ENCODE data around the gene TCF4.

The TCF4 gene

DNA sequence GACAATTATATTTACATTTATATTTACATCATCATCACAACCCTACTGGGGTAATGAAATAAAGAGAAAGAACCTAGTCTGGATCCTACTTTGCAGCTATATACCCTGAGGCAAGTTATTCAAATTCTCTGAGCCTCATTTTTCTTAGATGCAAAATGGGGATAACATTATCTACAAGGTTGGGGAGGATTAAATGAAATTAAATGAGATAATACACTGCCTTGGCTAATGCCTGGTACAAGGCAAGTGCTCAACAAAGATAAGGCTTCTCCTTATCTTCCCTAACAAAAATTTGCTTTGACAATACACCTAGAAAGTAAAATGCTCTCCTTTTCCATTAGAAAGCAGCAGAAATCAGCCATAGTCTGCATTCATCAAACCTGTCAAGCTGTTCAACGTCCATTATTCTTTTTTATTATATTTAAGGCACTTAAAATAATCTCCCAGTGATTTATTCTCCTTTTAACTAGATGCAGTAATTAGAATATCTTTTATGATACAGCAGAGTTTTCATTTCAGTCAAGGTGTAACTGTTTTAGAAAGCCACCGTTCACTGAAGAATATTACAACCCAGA is 44.8 kb downstream of the TCF4 start:
- peak; percentile 24 for DNase-seq

DNA sequence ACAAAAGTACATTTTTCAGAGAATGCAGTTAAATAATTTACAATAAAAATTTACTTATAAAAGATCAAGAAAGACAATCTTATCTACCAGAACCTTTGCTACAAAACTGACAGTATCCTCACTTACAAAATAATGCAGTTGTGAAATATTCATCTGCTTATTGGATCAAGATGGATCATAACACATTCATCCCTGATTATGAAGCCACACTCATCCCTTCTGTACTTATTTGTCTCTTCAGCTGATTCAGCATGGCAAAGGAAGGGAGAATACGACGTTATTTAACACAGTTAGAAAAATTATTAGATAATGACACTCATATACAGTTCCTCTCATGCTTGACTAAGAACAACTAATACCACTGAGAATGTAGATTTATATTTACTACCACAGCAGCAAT is 46.4 kb downstream of the TCF4 start:
- DNase-seq, result no peak

DNA sequence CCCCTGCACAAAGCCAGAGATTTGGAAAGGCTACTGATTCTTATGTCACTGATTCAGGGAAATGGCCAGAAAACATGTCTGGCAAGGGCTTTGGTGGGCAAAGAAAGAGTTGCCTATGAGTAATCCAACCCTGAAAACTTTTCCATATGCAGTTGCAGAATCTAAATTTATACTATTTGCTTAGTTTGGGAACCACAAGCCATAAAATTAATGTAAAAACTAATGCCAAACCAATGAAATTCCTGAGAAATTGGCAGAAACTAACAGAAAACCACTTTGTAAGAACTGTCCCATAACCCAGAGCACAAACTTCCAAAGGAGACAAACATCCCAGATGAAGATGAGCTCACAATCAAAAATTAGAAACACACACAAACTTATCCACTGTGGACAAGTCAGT is 48.8 kb downstream of the TCF4 start:
- DNase-seq, result no peak

DNA sequence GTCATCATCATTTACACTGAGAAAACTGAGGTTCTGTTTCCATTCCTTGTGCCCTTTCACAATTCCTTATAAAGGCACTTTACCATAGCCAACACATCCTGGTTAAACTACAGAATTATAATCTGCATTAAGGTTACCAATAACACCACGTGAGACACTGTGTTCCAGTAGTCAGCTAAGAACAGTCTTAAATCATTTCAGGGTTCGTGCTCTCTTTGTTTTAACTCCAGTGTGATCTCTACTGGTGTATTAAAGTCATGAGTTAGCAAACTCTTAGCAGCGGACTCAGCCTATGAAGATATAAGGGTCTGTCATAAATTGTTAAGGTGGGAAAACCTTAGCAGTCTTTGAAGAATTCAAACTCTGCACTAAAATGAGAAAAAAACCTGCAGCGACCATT is 53.0 kb downstream of the TCF4 start:
- no peak for DNase-seq

DNA sequence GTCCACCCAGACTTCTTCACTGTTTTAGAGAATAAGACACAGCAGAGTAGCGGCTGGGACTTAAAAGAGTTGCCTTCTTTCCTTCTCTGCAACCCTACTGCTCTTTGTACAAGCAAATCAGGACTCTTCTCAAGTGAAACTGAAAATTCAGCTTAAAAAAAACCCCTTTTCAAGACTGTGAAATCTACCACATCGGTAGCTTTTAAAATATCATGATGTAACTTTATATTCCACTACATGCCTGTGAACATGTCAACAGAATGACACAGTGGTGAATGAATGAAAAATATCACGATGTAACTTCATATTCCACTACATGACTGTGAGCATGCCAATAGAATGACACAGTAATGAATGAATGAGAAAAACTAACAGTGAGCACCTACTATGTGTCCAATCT is 53.4 kb downstream of the TCF4 start:
- no peak for DNase-seq

DNA sequence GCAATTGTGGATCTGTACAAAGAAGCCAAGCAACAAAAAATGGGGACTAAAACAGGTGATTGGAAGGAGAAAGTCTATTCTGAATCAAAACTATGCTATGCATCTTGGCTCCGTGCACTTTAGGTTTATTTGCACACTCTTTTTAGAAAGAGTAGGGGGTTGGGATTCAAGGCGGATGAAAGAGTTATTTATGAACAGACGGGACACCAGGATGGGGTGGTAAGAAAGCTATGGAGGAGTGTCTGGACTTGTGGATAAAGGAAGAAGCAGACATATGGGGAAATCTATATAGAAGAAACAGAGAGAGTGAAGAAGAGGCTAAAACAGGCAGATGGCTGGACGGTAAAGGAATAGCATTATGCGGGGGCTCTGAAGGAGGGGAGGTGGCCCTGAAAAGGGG is 57.8 kb downstream of the TCF4 start:
- no peak for DNase-seq

DNA sequence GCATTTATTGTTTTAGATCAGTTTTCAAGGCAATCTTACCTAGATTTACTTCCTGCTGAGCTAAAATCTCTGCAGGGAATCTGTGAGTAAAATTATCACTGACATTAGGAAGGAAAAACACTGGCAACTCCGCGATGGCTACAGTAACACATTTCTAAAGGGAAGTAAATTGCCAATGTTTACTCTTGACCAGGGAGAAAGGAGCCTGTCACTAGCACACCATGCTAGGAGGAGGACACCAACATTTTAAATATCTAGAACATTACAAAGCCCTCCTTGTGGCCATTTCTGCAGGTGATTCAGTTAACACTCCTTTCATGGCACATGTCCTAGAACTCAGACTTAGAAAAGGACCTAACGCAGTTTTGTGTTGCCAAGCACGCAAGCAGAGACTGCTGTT is 58.4 kb downstream of the TCF4 start:
- DNase-seq, result no peak

DNA sequence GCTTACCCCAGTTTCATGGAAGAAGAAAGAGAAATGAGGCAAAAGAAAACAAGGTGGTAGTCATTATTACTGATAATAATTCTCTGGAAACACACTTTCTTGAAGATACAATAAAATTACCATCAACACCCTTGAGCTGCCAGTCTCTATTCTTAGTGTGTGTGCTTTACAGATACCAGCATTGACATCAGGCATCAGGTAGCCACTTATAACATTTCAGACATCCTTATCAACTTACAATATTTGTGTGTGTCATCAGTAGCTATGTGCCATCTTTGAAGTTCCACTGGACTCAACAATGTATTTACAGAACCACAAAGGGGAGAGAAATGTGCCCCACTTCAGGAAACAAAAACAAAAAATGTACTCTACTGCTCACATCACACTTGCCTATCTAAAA is 62.1 kb downstream of the TCF4 start:
- DNase-seq, result peak; percentile 30

DNA sequence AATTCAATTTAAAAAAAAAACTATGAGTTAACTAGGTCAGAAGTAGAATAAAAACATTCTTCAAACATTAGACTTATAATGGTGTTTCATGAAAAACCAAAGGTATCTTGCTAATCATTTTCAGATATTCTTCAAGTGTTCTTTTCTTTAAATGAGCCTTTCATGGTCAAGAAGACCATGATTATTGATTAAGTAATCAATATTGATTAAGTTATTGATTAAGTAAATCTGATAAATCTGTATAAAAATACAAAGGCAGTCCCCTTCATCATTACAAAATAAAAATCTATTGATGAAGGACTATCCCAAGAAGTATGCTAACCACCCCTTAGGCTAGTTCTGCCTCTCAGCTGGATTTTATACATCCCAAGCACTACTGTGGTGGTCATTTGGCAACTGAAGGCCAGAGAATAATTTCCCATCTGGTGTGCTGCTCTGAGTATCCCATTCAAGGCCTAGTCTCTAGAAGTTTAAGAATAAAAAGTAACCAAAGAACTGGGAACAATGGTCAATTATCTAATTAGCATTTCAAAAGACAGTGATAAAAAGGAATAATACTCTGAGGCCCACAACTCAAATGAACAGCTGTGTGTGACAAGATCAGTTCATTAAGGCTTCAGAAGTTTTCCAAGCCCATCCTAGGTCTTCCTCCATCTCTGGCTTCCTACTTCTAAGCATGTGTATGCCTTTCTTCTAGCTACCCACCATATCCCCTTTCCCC is 63.5 kb downstream of the TCF4 start:
- no peak for DNase-seq

DNA sequence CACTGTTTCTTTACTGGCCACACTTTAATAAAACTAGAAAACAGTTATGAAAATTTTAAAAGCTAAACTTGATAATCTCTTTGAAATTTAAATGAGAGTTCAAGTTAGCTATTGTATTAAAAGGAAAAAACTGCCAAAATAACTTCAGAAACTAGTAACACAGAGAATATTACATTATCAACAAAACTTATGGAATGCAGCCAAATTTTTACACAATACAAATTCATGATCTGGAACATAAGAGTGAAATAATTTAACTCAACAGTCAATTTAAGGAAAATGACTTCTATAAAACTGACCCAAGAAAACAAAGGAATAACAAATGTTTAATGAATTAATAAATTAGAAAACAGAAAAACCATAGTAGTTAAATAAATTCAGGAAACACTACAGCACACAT is 65.0 kb downstream of the TCF4 start:
- DNase-seq, result peak; percentile 51

DNA sequence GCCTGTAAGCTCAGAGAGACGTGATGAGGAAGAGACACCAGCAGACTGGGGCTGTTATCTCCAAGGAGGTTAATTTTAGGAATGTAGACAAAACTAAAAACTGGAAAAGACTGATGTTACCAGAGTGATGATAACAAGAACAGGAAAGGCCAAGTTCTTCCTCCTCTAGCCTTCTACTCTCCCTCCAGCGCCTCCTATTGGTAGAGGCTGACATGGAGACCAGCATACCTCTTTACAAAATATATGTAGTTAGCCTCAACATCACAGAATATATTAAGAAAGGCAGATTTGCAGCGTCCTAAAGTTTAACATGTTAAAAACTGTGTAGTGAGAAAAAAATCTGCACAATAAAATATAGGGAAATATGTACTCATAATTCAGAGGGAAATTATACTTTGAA is 66.0 kb downstream of the TCF4 start:
- peak; percentile 66 for DNase-seq

DNA sequence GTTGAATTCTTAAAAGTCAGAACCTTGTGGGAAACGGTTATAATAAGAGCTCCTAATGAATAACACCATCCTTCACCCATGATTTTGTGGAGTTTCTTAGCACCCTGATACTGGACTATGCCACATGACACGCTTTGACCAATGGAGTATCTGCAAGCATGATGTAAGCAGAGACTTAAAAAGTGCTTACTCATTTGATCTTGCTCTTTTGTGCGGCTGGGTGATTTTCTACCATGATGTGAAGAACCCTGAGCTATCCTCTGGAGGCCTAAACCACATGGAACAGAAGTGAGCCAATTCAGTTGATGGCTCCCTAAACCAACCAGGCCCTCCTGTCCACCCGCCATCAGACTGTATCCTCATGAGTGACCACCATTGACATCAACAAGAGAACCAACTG is 70.9 kb downstream of the TCF4 start:
- DNase-seq, result no peak

DNA sequence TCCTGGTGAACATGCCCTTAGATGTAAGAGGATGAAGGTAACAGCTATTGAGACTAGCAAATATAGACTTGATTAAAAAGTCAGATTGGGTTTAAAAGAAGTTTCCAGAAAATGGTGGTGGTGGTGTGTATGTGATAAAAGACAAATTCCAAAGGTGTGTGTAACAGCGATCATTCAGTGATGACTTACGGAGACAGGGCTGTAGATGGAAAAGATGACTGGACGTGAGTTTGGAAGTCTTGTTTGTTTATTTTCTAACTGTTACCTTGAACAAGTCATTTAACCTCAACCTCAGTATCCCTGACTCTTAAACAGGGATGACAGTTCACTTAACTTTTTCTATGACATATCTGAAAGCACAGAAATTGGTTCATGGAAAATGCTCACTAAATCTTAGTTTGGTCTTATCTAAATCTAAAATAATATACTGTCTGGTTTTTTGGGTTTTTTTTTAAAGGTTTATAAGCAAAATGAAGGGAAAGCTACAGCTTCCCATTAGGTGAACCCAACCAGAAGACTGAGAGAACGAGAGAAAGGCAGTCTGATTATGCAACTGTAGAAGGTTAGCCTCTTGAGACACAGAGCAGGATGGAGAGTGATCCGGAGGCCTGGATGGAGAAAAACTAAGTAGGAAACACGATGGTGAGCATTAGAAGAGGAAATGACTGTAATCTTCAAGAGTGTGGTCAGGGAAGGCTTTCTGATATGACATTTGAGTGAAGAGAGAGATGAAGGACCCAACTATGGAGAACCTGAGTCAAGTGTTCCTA is 71.9 kb downstream of the TCF4 start:
- no peak for DNase-seq

DNA sequence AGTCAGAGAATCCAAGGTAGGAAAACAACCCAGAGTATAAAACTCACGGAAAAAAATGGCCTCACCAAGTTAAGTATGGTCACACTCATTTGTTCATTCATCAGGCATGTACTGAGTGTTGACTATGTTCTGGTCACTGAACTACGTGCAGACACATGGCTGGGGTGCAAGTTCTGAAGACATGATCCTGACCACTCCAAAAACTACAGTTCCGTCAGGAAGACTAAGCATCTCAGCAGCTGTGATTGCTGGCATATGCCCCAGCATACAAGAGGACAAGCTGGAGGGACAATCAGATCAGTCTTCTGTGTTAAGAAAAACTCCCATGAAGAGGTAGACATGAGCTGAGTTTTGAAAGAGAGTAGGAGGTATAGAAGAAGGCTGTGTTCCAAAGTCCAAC is 72.8 kb downstream of the TCF4 start:
- no peak for DNase-seq

DNA sequence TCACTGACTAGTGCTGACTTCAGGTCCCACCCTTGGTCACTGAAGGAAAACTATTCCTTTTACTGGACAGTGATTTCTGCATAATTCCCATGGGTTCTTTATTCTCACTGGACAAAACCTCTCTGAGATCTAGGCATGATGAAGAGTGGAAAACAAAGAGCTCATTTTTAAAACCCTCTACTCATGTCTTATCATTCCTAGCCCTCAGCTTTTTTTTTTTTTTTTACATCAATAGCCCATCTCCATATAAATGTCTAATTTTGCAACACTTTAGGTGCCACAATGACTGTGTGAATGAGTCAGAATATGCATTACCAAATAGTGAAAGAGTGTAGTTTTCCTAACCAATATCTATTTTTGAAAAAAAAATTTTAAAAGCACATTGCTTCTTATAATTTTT is 74.8 kb downstream of the TCF4 start:
- no peak for DNase-seq

DNA sequence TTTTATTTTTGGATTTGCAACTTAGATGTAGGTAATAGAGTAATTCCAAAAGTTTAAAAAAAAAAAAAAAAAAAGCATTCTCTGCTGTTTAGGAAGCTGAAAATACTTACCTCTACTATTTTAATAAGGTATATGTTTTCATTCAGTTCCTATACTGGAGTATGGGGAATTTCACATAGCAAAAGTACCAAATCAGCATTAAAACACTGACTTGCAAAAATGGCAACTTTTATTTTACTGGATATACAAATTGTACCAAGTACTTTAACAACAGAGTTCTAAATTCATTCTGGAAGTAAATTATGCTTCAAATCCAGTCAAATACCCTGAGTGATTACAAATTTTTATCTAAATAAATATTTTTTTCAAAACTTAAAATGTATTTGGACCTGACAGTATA is 76.7 kb downstream of the TCF4 start:
- no peak for DNase-seq

DNA sequence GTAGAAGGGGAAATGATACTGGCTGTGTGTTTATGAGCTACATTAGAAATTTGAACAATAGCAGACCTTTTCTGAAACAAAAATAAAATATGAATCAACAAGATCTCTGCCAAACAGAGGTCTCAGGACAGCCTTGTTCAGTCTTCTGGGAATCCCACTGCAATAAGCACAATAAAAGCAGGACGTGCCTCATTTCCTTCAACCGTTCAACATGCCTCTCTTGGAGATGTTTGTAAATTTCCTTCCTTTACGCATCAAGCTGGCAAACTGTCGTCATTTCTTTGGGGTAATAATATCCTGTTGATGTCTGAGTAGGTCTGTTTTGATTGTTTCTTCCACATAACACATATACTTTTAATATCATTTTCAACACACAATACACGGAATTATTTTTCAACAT is 77.2 kb downstream of the TCF4 start:
- peak; percentile 23 for DNase-seq

DNA sequence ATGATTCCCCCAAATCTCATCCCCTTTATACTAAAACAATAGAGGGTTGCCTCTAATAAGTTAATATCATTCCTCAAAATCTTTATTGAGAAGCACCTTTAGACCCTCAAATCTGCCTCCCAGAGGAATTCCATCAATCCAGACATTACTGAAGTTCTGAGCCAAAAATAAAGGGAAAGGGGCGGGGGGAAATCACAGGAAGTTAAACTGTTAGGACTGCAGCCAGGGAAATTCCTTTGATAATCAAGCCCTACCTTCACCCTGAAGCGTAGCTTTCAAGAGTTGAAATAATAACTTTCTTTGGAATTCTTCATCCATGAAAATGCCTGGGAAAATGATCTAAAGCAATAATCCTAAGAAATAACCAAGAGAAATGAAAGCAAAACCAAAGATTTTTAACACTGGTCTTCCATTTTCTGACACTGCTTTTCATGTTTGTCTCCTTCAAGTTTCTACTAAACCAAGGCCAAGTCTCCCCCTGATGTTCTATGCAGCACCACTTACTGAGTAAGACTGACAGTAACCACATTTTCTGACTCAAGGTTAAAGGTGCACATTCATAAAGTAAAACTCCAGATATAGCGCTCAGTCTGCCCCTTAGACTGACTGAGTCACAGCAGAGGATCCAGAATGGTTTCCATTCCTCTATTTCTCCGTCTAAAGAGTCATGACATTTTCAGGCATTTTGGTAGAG is 78.2 kb downstream of the TCF4 start:
- DNase-seq, result no peak

DNA sequence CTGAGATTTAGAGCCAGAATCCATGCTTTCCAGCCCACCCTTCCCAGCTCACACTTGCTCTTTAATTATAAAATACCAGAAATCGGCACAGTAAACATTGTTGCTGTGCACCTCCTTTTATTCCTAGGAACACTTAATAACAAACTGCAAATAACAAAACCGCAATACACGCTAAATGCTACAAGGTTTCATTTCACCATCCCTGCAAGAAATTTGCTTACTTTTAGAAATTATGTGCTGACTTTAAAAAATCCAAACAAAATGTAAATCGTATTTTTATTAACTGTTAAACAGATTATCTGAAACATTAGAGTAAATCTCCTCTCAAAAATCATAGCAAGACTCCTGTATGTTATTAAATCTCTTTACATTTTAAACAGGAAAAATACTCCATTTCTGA is 79.3 kb downstream of the TCF4 start:
- no peak for DNase-seq

DNA sequence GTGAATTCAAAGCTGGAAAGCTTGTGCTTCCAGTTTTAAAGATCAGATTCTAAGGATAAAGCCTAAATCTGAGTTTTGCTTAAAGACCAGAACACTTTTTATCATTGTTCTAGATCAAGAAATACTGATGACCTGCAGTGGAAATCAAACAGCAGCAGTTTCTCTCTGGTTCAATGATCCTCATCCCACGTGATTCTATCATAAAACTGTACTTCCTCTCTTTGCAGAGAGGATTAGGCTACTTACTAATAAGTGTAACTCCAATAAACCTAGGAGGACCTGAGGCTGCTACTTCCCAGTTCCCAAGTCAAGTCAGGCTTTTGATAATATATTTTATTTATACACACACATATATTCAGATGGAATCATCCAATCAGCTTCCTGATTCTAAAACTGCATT is 81.9 kb downstream of the TCF4 start:
- DNase-seq, result no peak

DNA sequence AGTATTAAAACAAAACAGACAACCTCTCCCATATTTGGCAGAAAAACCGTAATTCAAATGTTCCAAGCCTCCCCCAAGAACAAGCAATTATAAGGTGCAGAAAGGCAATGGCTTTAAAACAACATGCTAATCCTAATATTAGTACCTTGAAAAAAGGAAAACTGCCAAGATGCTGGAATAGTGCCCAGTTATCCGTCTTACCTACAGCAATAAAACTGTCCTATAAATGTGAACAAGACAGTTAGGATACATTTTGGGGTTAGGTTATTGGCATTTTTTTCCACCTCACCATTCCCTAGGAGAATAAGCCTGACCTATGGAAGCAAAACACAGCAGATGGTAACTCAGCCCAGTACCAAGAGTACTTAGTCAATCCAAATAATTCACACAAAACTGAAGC is 83.2 kb downstream of the TCF4 start:
- DNase-seq, result no peak

DNA sequence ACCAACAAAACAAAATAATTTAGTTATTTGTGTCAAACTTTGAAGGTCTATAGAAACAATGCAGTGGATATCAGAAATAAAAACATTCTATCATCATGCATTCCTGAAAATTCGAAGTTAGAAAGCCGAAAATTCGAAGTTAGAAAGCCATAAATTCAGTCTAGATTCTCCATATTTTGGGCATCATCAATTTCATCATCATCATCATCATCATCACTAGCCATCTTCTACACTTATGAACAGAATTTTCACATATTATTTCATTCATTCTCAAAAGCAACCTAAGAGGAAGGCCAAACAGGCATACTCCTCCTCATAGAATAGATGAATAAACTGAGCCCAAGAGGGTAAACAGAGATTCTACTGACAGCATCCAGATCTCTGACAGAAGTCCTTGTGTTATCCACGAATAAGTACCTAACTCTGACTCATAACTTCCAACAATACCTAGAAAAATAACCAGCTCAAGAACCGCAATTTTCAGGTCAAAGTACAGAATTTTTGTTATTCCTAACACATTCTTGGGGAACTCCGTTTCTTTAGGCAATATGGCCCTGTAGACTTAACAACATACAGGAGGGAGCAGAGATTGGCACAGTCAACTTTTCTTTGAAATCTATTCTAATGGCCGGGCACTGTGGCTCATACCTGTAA is 84.7 kb downstream of the TCF4 start:
- no peak for DNase-seq

DNA sequence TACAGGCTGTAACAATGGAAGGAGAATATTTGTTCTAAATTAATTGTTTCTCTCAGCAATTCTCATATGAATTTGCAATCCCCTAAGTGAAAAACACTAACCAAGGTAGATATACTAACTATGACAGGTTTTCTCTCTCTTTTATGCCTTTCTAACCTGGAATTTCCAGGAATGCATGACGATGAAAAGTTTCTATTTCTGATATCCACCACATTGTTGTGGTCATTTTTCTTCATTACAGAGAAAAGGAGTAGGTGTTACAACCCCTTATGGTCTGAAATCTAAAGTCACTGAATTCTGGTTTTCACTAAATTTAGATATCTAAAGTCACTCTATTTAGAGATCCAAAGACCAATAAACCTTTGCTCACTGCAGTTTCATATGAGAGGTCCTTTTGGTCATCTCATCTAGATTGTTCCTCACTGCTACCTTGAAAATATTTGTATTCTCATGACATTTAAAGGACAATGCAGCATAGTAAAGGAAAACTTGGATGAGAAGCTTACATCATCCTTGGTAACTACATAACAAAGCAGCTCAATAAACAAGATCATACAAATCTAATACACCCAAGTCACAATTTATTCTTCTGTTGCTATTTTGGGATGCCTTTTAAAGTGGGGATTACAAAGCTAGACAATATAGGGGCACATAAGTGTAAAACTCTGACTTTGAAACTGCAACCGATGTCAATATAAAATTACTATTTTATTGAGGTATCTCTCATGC is 85.8 kb downstream of the TCF4 start:
- no peak for DNase-seq
